Activated naive CD8-positive, alpha-beta T cell treated with anti-CD3 and anti-CD28 coated beads for 36 hours (primary cell): Measurements from ENCODE around the gene ZSCAN18. TPM values are rescaled to one million over a fixed set of nuclear protein-coding genes. Genes with fewer than 3 reads are reported as not detected.
A peak's percentile ranks its signal among the peaks of the same experiment; 100 is the strongest.
"Not testable (repeated sequence)": the region's sequence is repeated elsewhere in the genome, so short reads cannot be mapped to it uniquely, and the experiment has no call there.

Experiments used
- DNase-seq: peaks from one replicate; pipeline ENCODE4 v3.0.0; 2021
- H3K27ac Mint-ChIP-seq: one replicate; pipeline ENCODE4 v1.8.0; 2022; ENCODE audit warnings: mild to moderate bottlenecking, moderate library complexity, mixed read lengths
- H3K27me3 Mint-ChIP-seq: one replicate; pipeline ENCODE4 v1.8.0; 2022; ENCODE audit warnings: mild to moderate bottlenecking, mixed read lengths
- H3K36me3 Mint-ChIP-seq: one replicate; pipeline ENCODE4 v1.8.0; 2021; ENCODE audit warnings: mild to moderate bottlenecking, mixed read lengths
- H3K4me1 Mint-ChIP-seq: one replicate; pipeline ENCODE4 v1.8.0; 2021; ENCODE audit warnings: mixed read lengths
- H3K4me3 Mint-ChIP-seq: one replicate; pipeline ENCODE4 v1.8.0; 2022; ENCODE audit warnings: mild to moderate bottlenecking, moderate library complexity, mixed read lengths
- H3K9me3 Mint-ChIP-seq: one replicate; pipeline ENCODE4 v1.8.0; 2022; ENCODE audit warnings: mixed read lengths
- total RNA-seq, 2 experiments: library from RNA; stranded (reverse); gene quantifications; one replicate each; pipeline ENCODE4 v1.2.3, GENCODE V29; 2021

ZSCAN18 gene, protein sequence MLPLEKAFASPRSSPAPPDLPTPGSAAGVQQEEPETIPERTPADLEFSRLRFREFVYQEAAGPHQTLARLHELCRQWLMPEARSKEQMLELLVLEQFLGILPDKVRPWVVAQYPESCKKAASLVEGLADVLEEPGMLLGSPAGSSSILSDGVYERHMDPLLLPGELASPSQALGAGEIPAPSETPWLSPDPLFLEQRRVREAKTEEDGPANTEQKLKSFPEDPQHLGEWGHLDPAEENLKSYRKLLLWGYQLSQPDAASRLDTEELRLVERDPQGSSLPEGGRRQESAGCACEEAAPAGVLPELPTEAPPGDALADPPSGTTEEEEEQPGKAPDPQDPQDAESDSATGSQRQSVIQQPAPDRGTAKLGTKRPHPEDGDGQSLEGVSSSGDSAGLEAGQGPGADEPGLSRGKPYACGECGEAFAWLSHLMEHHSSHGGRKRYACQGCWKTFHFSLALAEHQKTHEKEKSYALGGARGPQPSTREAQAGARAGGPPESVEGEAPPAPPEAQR
- total RNA-seq: 10 to 100 TPM; 21.5 to 23.9 TPM

DNA sequence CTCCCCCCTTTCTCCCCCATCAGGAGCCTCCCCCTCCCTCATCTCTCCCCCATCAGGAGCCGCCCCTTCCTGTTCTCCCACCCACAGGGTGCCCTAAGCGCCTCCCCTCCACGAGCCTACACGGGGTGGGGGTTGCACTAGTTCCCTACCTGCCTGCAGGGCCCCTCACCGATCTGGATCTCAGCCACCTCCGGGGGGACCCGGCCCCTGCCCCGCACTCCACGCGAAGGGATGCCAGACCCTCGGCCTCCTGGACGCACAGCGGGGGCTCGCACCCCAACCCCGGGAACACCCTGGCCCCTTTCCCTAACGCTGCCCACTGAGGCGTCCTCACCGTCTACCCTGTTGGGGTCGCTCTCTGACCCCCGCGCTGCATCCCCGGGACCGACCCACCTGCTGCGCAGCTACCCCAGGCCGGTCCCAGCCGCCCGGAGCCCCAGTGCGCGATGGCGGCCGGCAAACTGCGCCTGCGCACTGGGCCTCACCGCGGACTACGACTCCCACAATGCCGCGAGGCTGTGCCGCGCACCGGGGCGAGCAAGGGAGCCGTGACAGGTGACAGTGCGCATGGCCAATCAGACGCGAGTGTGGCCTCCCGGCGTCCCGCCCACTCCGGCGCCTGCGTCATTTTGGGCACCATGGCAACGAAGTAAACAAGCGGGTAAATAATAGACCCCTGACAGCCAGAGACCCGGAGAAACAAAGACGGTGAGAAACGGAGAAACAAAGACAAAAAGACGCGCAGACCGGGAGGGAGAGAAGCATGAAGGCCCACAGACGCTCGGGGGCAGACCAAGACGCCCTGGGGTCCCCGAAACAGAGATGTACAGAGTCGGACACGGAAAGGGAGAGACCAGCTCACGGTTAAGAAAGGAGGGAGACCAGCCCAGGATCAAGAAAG lies at the start of gene ZSCAN18:
TSS of gene ZSCAN18 (minus strand) at position 451 of the 901 bp plus-strand sequence. CDS start 7,964 bp downstream, outside the sequence.
- Mint-ChIP-seq H3K27me3 (no peaks in the 10 kb centered on the region), H3K4me3 (peak within 1 kb of the TSS; percentile 86), H3K4me1 (peaks cover 15% of the 10 kb centered on the region)

DNA sequence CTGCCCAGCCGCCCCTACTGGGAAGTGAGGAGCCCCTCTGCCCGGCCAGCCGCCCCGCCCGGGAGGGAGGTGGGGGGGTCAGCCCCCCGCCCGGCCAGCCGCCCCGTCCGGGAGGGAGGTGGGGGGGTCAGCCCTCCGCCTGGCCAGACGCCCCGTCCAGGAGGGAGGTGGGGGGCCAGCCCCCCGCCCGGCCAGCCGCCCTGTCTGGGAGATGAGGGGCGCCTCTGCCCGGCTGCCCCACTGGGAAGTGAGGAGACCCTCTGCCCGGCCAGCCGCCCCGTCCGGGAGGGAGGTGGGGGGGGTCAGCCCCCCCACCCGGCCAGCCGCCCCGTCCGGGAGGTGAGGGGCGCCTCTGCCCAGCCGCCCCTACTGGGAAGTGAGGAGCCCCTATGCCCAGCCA lies 49.4 kb upstream of the ZSCAN18 start:
- H3K4me1 Mint-ChIP-seq, H3K4me3 Mint-ChIP-seq, H3K27ac Mint-ChIP-seq, DNase-seq, H3K27me3 Mint-ChIP-seq: not testable (repeated sequence)
- peaks cover 52% of the 10 kb centered on the region for H3K36me3 Mint-ChIP-seq
- peaks cover 22% of the 10 kb centered on the region for H3K9me3 Mint-ChIP-seq

More for the DNA sequence above, at the start of gene ZSCAN18:
- peak within 1 kb of the TSS; percentile 97 for H3K27ac Mint-ChIP-seq
- peaks cover 37% of the 10 kb centered on the region for H3K36me3 Mint-ChIP-seq
- DNase-seq: peak; percentile 98
- peaks cover 39% of the 10 kb centered on the region for H3K9me3 Mint-ChIP-seq

DNA sequence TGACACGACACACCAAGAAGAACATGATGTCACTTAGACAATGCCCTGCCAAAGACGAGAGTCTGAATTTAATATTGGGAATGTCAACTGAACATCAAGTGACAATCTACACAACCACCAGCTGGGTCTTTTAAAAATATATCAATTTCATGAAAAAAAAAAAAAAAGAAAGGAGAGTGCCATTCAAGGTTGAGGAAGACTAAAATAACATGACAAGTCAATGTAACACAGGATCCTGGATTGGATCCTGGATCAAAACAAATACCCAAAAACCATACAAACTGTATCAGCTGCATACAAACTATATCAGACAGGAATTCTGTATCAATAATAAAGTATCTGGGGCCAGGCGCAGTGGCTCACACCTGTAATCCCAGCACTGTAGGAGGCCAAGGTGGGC lies 47.8 kb upstream of the ZSCAN18 start:
- H3K4me3 Mint-ChIP-seq: no peak overlapping the region
- no peaks in the 10 kb centered on the region for H3K27me3 Mint-ChIP-seq
- peaks cover 22% of the 10 kb centered on the region for H3K9me3 Mint-ChIP-seq
- H3K36me3 Mint-ChIP-seq: peaks cover 62% of the 10 kb centered on the region
- no peak for DNase-seq
- H3K27ac Mint-ChIP-seq: no peak overlapping the region
- peaks cover 7% of the 10 kb centered on the region for H3K4me1 Mint-ChIP-seq

DNA sequence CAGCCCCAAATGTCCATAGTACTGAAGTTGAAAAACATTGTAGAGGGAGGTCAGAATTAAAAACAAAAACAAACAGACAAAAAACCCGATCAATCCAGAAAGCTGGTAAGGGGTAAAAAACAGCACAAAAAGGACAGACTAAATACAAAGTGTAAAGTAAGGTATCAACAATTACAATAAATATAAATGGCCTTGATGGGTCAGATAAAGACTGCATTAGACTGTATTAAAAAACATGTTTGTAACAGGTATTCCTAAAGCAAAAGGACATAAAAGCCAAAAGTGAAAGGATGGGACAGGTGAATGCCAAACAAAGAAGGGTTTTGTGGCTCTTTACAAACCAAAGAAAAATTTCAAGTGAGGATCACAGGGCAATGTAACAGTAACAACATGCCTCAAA lies 36.2 kb upstream of the ZSCAN18 start:
- H3K36me3 Mint-ChIP-seq: peaks cover 93% of the 10 kb centered on the region
- no peaks in the 10 kb centered on the region for H3K4me1 Mint-ChIP-seq
- no peaks in the 10 kb centered on the region for H3K27me3 Mint-ChIP-seq
- H3K27ac Mint-ChIP-seq: no peak overlapping the region
- peaks cover 58% of the 10 kb centered on the region for H3K9me3 Mint-ChIP-seq
- DNase-seq: no peak
- H3K4me3 Mint-ChIP-seq: no peak overlapping the region

DNA sequence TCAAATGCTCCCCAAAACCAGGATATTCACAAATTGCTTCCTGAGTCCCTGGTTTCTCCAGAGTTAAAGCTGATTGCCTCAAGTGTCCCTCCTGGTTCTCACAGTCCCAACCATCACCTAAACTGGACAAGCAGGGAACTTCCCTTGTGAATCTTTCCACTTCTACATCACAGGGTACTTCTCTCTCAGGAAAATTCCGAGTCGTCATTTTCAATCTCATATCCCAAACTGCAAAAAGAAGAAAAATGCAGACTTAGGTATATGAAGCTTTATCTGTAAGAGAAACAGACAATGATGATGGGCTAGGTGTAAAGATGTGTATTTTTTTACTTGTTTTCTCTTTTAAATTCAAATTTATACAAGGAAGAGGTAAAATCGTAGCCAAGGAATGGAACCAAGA lies 31.3 kb upstream of the ZSCAN18 start:
- H3K4me3 Mint-ChIP-seq: no peak overlapping the region

DNA sequence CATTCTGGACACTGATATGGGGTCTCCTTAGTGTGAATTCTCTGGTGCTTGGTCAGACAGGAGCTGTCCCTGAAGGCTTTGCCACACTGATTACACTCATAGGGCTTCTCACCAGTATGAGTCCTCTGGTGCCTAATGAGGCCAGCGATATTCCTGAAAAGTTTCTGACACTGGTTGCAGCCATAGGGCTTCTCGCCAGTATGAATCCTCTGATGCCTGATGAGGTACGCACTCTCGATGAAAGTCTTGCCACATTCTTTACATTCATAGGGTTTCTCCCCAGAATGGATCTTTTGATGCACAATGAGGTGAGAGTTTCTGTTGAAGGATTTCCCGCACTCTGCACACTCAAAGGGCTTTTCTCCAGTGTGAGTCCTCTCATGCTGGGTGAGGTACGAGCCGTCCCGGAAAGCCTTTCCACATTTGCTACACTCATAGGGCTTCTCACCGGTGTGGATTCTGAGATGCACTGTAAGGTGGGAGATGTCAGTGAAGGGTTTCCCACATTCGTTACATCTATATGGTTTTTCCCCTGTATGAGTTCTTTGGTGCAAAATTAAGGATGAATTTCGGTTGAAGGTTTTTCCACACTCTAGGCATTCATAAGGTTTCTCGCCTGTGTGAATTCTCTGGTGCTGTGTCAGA lies 30.1 kb upstream of the ZSCAN18 start:
- Mint-ChIP-seq H3K9me3 (peaks cover 68% of the 10 kb centered on the region), H3K27ac (no peak overlapping the region), H3K4me3 (no peak overlapping the region), H3K27me3 (no peaks in the 10 kb centered on the region), H3K4me1 (no peaks in the 10 kb centered on the region), H3K36me3 (peaks cover 81% of the 10 kb centered on the region)
- DNase-seq: no peak

More for the DNA sequence above, 31.3 kb upstream of the ZSCAN18 start:
- peaks cover 69% of the 10 kb centered on the region for H3K9me3 Mint-ChIP-seq
- no peak for DNase-seq
- no peaks in the 10 kb centered on the region for H3K27me3 Mint-ChIP-seq
- peaks cover 92% of the 10 kb centered on the region for H3K36me3 Mint-ChIP-seq
- H3K4me1 Mint-ChIP-seq: no peaks in the 10 kb centered on the region
- no peak overlapping the region for H3K27ac Mint-ChIP-seq

DNA sequence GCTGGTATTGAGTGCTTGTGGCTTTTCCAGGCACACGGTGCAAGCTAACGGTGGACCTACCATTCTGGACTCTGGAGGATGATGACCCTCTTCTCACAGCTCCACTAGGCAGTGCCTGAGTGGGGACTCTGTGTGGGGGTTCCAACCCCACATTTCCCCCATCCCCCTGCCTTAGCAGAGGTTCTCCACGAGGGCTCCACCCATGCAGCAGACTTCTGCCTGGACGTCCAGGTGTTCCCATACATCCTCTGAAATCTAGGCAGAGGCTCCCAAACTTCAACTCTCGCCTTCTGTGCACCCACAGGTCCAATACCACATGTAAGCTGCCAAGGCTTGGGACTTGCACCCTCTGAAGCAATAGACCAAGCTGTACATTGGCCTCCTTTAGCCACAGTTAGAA lies 25.3 kb upstream of the ZSCAN18 start:
- Mint-ChIP-seq H3K9me3 (peaks cover 71% of the 10 kb centered on the region), H3K4me1 (no peaks in the 10 kb centered on the region), H3K4me3 (no peak overlapping the region), H3K27ac (no peak overlapping the region), H3K36me3 (peaks cover 47% of the 10 kb centered on the region), H3K27me3 (peaks cover 8% of the 10 kb centered on the region)
- no peak for DNase-seq

DNA sequence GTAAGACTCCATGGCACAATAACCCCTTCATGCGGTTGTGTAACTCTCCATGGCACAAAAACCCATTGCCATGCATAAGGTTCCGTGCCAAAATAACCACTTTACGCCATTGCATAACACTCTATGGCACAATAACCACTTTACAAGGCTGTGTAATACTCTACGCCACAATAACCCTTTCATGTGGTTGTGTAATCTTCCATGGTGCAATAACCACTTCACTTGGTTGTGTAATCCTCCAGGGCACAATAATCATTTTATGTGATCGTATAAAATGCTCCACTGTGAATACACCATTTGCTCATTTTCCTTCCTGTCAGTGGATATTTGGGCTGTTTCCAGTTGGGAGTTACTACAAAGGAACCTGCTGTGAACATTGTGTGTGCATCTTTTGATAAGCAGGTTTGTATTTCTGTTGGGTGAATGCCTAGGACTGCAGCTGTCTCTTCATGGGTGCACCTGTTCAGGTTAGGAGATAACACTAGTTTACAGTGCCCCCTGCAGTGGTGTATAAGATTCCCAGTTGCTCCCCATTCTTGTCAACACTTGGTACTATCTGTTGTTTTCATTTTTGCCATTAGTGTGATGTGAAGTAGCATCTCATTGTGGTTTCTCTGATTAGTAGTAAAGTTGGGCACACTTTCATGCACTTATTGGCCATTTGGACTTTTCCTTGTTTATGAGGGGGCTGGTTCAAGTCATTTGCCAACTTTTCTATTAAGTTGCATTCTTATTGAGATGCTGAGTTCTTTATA lies 21.1 kb upstream of the ZSCAN18 start:
- DNase-seq: no peak
- H3K9me3 Mint-ChIP-seq: peaks cover 74% of the 10 kb centered on the region
- H3K4me3 Mint-ChIP-seq: no peak overlapping the region
- peaks cover 35% of the 10 kb centered on the region for H3K27me3 Mint-ChIP-seq
- H3K36me3 Mint-ChIP-seq: peaks cover 32% of the 10 kb centered on the region
- no peak overlapping the region for H3K27ac Mint-ChIP-seq
- H3K4me1 Mint-ChIP-seq: no peaks in the 10 kb centered on the region

DNA sequence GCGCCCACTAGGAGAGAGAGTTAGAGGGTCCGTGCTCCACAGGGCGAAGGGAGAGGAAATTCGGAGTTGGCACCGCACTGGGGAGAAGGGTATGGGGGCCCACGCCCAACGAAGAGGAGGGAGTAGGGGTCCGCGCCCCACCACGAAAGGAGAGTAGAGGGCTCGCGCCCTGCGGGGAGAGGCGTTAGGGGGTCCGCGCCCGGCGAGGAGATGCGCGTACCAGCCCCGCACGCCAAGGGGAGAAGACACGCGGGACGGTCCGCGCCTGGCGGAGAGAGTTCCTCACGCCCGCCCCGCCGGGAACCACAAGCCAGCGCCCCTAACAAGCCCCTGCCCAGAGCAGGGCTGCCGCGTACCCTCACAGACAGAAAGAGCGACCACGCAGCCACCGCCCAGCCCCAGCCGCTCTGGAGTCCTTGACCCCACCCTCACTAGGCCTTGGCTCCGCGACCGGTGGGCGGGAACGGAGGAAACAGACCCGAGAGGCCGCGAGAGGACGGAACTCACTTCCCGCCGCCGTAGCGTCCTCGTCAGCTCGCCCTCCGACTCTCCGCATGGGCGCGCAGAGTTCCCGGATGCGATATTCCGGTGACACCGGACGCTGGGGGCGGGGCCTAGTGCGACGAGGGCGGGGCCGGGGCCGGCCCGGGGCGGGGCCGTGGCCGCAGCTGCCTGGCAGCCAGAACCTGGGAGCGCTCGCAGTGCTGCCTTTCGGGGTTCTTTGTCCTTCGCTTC lies 20.0 kb upstream of the ZSCAN18 start:
- H3K27ac Mint-ChIP-seq: no peak overlapping the region
- peaks cover 35% of the 10 kb centered on the region for H3K27me3 Mint-ChIP-seq
- H3K9me3 Mint-ChIP-seq: peaks cover 71% of the 10 kb centered on the region
- H3K4me3 Mint-ChIP-seq: peak overlapping the region; percentile 18
- H3K36me3 Mint-ChIP-seq: peaks cover 38% of the 10 kb centered on the region
- peak; percentile 3 for DNase-seq
- H3K4me1 Mint-ChIP-seq: no peaks in the 10 kb centered on the region

DNA sequence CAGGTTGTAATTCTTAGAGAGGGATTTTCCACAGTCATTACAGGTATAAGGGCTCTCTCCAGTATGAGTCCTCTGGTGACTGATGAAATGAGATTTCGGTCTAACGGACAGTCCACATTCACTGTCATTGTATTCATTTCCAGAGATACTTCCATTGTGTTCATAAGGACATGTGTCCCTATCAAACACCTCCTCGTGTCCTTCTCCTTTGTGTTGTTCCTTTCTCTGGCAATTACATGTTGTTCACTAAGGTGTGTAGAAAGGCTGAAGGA lies 10.5 kb upstream of the ZSCAN18 start:
- Mint-ChIP-seq H3K27me3 (no peaks in the 10 kb centered on the region), H3K27ac (no peak overlapping the region), H3K4me1 (no peaks in the 10 kb centered on the region), H3K4me3 (no peak overlapping the region), H3K36me3 (peaks cover 25% of the 10 kb centered on the region), H3K9me3 (peaks cover 57% of the 10 kb centered on the region)
- no peak for DNase-seq

DNA sequence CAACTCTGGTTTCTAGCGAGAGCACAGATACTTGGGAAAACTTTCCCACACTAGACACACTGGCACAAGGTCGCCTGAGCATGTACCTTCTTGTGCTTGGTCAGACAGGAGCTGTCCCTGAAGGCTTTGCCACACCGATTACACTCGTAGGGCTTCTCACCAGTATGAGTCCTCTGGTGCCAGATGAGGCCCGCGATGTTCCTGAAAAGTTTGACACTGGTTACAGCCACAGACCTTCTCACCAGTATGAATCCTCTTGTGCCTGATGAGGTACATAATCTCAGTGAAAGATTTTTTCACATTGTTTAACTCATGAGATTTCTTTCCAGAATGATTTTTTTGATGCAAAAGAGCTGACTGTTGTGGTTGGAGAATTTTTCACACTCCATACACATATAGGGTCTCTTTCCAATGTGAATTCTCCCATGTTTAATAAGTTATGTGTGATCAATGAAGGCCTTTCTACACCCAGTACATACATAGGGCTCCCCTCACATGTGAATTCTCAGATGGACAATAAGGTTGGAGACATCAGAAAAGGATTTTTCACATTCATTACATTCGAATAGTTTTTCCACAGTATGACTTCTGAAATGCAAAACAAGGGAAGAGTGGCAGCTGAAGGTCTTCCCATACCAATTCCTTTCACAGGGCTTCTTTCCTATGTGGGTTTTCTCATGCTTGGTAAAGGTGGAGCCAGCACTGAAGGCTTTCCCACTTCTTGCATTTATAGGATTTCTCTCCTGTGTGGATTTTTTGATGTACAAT lies 9.9 kb upstream of the ZSCAN18 start:
- no peak overlapping the region for H3K4me3 Mint-ChIP-seq
- no peak overlapping the region for H3K27ac Mint-ChIP-seq
- peaks cover 57% of the 10 kb centered on the region for H3K9me3 Mint-ChIP-seq
- no peaks in the 10 kb centered on the region for H3K27me3 Mint-ChIP-seq
- peaks cover 24% of the 10 kb centered on the region for H3K36me3 Mint-ChIP-seq
- H3K4me1 Mint-ChIP-seq: no peaks in the 10 kb centered on the region
- no peak for DNase-seq

DNA sequence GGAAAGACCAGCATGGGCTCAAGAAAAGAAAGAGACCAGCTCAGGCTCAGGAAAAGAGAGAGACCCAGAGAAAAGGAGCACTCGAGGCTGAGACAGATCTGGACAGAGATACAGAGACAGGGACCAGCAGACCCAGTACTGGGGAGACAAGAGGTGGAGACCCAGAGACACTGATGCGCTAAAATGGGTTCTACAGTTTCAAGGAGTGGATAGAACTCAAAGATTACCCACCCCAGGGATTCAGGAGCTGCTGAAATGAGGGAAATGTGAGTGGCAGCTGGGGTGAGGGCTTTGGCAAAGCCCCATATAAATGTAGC lies 609 bp upstream of the ZSCAN18 start:
- no peaks in the 10 kb centered on the region for H3K27me3 Mint-ChIP-seq
- H3K9me3 Mint-ChIP-seq: peaks cover 39% of the 10 kb centered on the region
- H3K36me3 Mint-ChIP-seq: peaks cover 38% of the 10 kb centered on the region
- H3K4me1 Mint-ChIP-seq: peaks cover 12% of the 10 kb centered on the region
- no peak for DNase-seq
- peak overlapping the region; percentile 86 for H3K4me3 Mint-ChIP-seq
- peak overlapping the region; percentile 97 for H3K27ac Mint-ChIP-seq

DNA sequence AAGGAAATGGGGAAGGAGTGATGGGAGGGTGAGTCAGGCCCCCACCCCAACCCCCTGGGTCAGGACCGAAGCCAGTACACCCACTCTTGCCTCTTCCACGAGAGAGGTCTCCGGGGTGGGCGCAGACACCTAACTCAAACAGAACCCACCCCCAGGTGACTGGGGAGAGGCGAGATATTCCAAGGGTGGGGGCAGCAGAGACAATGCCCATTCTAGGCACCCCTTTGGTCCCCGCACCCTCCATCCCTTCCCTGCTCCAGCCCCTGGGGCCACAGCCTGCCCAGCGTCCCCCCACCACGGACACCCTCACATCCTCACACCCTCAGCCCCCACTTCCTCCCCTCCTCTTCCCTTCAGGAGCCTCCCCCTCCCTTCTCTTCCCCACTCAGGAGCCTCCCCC lies 682 bp downstream of the ZSCAN18 start:
- no peaks in the 10 kb centered on the region for H3K27me3 Mint-ChIP-seq

More for the DNA sequence above, 682 bp downstream of the ZSCAN18 start:
- no peak for DNase-seq
- peaks cover 35% of the 10 kb centered on the region for H3K9me3 Mint-ChIP-seq
- H3K4me1 Mint-ChIP-seq: peaks cover 15% of the 10 kb centered on the region
- H3K4me3 Mint-ChIP-seq: peak overlapping the region; percentile 86
- H3K27ac Mint-ChIP-seq: peak overlapping the region; percentile 70
- H3K36me3 Mint-ChIP-seq: peaks cover 41% of the 10 kb centered on the region
